CD4-positive, alpha-beta T cell treated with Interleukin-2 at 100 ng/mL for 4 hours (primary cell): ENCODE data around the gene TRAF3.
"Not testable (repeated sequence)": the region's sequence is repeated elsewhere in the genome, so short reads cannot be mapped to it uniquely, and the experiment has no call there.

ENCODE experiments used
- DNase-seq: peaks from one replicate; pipeline ENCODE4 v3.0.0-alpha.2; 2020; ENCODE audit warnings: low spot score

The TRAF3 gene

GRCh38 chr14:102891556-102891955 is 114.3 kb downstream of the TRAF3 start:
- DNase-seq: no peak

- DNase-seq: no peak
Observed at GRCh38 chr14:102892651-102893050, 115.4 kb downstream of the TRAF3 start.

- DNase-seq: no peak
Observed at GRCh38 chr14:102893452-102893851, 116.2 kb downstream of the TRAF3 start.

DNA sequence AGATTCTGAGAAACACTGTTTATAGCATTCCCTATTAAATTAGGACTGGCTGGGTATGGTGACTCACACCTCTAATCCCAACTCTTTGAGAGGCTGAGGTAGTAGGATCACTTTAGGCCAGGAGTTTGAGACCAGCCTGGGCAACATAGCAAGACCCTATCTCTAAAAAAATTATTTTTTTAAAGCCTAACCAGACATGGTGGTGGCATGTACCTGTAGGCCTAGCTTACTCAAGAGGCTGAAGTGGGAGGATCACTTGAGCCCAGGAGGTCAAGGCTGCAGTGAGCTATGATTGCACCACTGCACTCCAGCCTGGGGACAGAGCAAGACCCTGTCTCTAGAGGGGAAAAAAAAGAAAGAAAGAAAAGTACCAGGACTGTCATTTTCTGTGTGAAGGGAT is 119.5 kb downstream of the TRAF3 start:
- DNase-seq: not testable (repeated sequence)

- DNase-seq: no peak
Observed at GRCh38 chr14:102897299-102898027, 120.2 kb downstream of the TRAF3 start.

GRCh38 chr14:102898298-102898697 is 121.0 kb downstream of the TRAF3 start:
- no peak for DNase-seq

DNA sequence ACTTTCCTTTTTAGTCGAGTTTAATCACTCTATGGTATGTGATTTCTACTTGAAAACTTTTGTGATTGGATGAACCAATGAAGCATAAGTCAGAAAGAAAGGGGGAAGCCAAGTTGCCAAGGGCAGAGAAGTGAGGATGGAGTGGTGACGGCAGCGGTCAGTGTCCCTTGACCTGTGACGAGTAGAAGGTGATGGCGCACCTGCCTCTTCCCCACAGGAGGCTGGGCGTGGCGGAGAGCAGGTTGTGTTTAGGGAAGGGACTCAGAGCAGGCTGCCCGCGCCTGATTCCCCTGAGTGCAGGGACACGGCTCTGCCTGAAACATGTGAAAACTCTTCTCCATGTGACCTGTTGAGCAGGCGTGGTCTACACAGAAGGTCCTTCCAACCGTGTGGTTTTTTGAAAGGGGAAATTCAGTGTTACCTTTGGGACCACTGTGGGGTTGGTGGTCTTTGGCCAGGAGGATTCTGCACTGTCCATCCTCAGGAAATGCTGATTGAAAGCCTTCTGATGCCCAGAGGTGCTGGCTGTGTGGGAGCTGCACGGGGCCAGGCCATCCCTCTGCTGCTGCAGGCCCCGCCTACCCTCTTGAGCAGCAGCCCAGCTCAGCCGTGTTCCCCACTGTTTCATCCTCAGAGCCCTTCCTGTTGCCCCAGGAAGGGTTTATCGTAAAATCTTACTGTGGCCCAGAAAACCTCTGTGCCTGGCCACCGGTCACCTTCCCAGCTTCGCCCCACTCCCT is 121.7 kb downstream of the TRAF3 start:
- no peak for DNase-seq

DNA sequence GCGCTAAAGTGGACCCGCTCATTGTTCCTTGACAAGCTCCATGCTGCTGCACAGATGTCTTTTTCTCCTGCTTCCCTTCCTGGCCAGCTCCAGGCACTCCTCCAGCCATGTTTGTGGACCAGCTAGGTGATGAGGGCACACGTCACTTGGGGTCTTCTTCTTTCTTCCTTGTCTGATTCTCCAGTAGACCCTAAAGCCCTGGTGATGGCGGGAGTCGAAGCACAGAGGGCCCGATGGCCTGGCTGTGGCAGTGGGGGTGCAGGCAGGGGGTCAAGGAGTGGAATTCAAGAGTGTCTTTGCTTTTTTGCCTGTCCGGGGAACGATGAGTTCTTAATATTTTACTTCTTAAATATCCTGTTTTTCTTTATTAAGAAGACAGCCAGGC is 122.3 kb downstream of the TRAF3 start:
- DNase-seq: no peak

DNA sequence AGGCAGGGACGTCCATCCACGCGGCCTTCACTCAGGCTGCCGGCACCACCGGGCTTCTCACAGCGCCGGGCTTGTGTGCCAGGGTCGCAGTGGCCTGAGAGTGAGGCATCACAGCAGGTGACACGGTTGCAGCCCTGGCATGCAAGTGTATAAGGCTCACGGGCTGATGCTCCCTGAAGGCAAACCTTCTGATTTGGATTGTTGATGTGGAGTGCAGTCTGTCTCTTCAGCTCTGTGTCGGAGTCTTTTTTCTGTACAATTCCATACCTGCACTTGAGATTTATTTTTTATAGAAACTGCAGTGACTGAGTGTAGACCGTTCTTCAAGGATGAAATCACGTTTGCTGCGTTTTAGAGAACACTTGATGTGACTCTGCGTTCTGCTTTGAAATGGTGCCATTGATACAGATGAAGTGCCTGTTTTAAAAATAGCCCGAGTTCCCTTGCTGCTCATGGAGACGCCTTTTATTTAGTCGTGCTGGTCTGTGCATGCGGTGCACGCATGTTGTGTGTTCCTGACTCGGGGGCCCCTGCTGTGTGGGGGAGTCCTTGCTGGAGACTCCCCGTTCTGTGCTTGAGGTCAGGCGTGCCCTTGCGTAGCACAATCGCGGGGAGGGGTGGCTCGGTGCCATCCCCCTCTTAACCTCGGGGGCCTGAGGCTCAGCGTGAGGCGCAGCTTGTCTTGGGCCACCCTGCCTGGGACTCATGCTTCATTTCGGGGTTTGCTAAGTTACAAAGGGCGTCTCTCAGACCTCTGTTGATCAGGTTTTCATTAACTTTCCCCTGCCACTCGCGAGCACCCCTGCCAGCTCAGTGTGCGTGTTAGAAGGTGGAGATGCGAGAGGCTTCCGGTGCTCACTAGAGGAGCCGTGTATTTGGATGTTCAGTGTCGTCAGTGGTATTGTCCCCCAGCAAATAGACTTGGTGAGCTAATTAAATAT is 123.7 kb downstream of the TRAF3 start:
- peak; percentile 2 for DNase-seq

DNA sequence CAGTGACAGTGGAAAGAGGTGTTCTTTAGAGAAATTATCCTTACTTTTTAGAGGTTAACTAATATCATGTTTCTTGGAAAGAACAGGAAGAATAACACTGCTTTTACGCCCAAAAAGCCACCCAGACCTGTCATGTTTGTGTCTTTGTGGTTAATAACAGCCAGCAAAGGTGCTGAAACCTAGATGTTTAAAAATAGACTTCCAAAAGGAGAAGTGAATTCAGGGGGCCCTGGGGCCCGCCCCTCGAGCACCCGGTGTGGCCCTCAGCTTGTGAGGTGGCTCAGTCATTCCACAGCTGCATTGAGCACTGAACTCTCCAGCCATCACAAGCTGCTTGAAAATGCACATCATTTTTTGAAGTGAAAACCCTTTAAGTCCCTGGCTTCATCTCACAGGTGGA is 124.4 kb downstream of the TRAF3 start:
- no peak for DNase-seq

GRCh38 chr14:102902086-102902485 is 124.8 kb downstream of the TRAF3 start:
- no peak for DNase-seq

DNA sequence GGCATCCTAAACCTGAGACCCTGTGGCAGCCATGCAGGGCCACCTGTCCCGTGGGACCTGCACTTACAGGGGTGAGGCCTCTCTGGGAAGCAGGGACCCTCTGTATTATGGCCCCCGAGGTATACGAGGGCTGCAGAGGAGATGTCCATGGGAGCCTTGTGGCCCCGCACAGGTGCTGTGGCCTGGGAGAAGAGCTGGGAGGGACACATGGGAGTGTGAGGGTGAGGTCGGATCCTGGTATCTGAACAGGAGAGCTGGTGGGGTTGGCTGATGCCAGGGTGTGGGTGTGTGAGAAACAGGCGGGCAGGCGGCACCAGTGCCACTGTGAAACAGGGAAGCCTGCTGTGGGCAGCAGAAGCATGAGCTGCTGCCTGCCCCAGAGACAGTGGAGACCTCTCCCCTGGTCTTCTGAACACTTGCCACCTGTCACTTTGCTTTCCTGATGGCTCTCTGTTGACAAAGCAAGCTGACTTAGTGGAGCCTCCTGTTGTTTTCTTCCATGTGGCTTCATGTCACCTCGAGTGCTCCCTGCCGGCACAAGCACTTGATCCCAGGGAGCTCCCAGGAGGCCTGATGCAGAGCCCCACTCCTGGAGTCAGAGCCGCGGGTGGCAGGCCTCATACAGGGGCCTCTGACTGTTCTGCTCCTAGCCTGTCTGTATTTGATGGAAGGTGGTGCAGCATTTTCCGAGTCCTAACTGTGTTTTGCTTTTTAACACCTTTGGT is 125.4 kb downstream of the TRAF3 start:
- DNase-seq: no peak

DNA sequence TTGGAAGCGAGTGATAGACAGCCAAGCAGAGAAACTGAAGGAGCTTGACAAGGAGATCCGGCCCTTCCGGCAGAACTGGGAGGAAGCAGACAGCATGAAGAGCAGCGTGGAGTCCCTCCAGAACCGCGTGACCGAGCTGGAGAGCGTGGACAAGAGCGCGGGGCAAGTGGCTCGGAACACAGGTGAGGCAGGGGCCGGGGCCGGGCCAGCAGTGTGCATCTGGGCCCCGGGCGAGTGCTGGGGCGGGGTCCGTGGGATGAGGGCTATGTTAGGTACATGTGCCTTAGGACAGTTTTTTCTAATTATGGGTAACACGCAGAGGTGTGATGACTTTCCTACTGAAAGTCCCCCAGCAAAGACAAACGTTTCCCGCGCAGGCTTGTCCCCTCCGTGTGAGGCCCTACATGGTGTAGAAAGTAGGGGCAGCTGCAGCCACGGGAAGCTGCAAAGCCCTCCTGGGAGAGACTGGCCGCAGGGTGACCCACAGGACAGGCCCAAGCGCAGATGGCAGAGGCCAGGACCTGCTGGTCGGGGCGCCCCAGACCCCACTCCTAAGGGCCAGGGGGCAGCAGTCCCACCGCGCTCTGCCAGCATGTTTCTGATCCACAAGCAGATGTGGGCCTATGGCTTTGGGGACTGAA is 126.1 kb downstream of the TRAF3 start:
- DNase-seq: no peak

DNA sequence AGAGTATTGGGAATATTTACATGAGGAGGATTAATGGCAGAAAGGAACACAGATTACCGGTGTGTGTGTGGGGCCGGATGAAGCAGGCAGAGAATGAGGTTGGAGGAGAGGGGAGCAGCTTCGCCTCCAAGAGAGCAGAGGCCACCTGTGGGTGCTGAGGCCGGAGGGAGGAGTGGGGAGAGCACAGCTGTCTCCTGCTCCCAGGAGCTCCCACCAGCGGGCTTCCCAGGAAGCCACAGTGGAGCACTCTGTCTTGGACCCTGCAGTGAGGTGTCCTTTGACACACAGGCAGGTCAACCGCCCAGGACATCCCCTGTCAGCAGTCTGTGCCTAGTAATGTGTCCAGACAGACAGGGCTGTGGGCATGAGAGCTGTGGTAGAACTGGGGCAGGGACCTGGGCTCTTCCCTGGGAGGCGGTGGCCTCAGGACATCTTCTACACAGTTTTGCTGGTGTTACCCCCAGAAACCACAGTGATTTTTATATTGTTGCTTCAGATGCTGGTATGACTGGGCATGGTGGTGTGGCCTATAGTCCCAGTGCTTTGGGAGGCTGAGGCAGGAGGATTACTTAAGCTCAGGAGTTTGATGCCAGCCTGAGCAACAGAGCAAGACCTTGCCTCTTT is 126.8 kb downstream of the TRAF3 start:
- no peak for DNase-seq

- DNase-seq: no peak
Observed at GRCh38 chr14:102905116-102906108, 128.2 kb downstream of the TRAF3 start.

GRCh38 chr14:102906616-102907302 is 129.5 kb downstream of the TRAF3 start:
- no peak for DNase-seq

- no peak for DNase-seq
Observed at GRCh38 chr14:102907303-102907844, 130.1 kb downstream of the TRAF3 start.

GRCh38 chr14:102907980-102908730 is 130.9 kb downstream of the TRAF3 start:
- DNase-seq: no peak
